Panc1 (cell line): ENCODE results near the gene POLA1. TPM values are rescaled to one million over a fixed set of nuclear protein-coding genes. Genes with fewer than 3 reads are reported as not detected.

Experiments
- ATAC-seq: fragments of 200-7000 bp; cut with Tn5 transposase; 2 replicates; pipeline ENCODE4 v1.9.1; 2020; ENCODE audit warnings: mild to moderate bottlenecking, moderate library complexity
- BruUV-seq: library from RNA; stranded (reverse); fragments of 400-500 nt; replicated peaks from 2 replicates; lab custom pipeline; 2021; lab: Mats Ljungman, UMichigan
- CTCF ChIA-PET: fragments of 300-600 bp; sonication (Branson Sonifier 250); formaldehyde crosslinking; loops from one replicate; lab custom pipeline; 2022; ENCODE audit warnings: antibody characterized with exemption; lab: Charles Lee
- POLR2A ChIA-PET: fragments of 300-600 bp; sonication (Branson Sonifier 250); formaldehyde crosslinking; loops from one replicate; lab custom pipeline; 2022; ENCODE audit warnings: antibody characterized with exemption; lab: Charles Lee
- DNase-seq: peaks from one replicate; pipeline ENCODE4 v3.0.0-alpha.2; 2010; ENCODE audit warnings: low read depth, low spot score
- H3K27ac ChIP-seq: 2 replicates; pipeline ENCODE4 v1.5.1; 2011; ENCODE audit warnings: mild to moderate bottlenecking, low read length, inconsistent platforms
- H3K27me3 ChIP-seq: fragments of 200-500 bp; sonication (Bioruptor generic); 2 replicates; pipeline ENCODE4 v1.6.0; 2014; ENCODE audit warnings: low read length, inconsistent platforms; ENCODE audit not compliant: control insufficient read depth, insufficient read depth
- H3K36me3 ChIP-seq: fragments of 200-500 bp; sonication (Bioruptor generic); 2 replicates; pipeline ENCODE4 v1.5.1; 2014; ENCODE audit warnings: inconsistent platforms, mild to moderate bottlenecking, low read length, moderate library complexity; ENCODE audit not compliant: control insufficient read depth, insufficient read depth
- H3K4me1 ChIP-seq: 2 replicates; pipeline ENCODE4 v1.5.1; 2011; ENCODE audit warnings: inconsistent platforms, mild to moderate bottlenecking, low read length, moderate library complexity; ENCODE audit not compliant: control insufficient read depth, insufficient read depth
- H3K4me3 ChIP-seq, 2 experiments: 2 replicates each; pipeline ENCODE4 v1.5.1; 2011 to 2012; ENCODE audit warnings: low read depth in 2 of 2, low read length in 2 of 2, mild to moderate bottlenecking in 2 of 2, inconsistent platforms in 1 of 2, moderate library complexity in 1 of 2
- H3K9me3 ChIP-seq: fragments of 200-500 bp; sonication (Bioruptor generic); 2 replicates; pipeline ENCODE4 v1.5.1; 2014; ENCODE audit warnings: low read depth, mild to moderate bottlenecking, inconsistent platforms, low read length, moderate library complexity; ENCODE audit not compliant: control insufficient read depth, insufficient read depth
- CTCF ChIP-seq: fragments of 450-650 bp; IDR thresholded peaks from 2 replicates; pipeline ENCODE4 v1.5.1; 2017; ENCODE audit warnings: mild to moderate bottlenecking
- POLR2AphosphoS5 ChIP-seq: IDR thresholded peaks from 2 replicates; pipeline ENCODE4 v1.6.1; 2012; ENCODE audit warnings: mild to moderate bottlenecking, low read depth, low read length, moderate library complexity
- REST ChIP-seq, 2 experiments: IDR thresholded peaks; 2 replicates each; pipeline ENCODE4 v1.6.1; 2011 to 2012; ENCODE audit warnings: low read depth in 2 of 2, control low read depth in 1 of 2, low read length in 1 of 2, mild to moderate bottlenecking in 1 of 2, moderate library complexity in 1 of 2; ENCODE audit not compliant: insufficient read depth in 1 of 2
- SIN3A ChIP-seq: IDR thresholded peaks from 2 replicates; pipeline ENCODE4 v1.6.1; 2012; ENCODE audit warnings: low read depth, mild to moderate bottlenecking, low read length, moderate library complexity, borderline replicate concordance; ENCODE audit not compliant: insufficient read depth
- TCF7L2 ChIP-seq: IDR thresholded peaks from 2 replicates; pipeline ENCODE4 v1.6.1; 2011; ENCODE audit warnings: mild to moderate bottlenecking, low read depth, low read length, inconsistent platforms
- in situ Hi-C: cut with HindIII; loops from 2 replicates; pipeline ENCODE4 v1.10.0; 2016; ENCODE audit warnings: low sequenced_read_pairs, low pct_unique_long_range_greater_than_20kb
- intact Hi-C: fragments of 100-400 bp; cut with micrococcal nuclease; formaldehyde crosslinking; loops from one replicate; pipeline ENCODE4 v1.10.0; 2022; ENCODE audit not compliant: unreplicated experiment
- total RNA-seq: library from RNA; stranded (reverse); gene quantifications from one replicate; pipeline ENCODE4 v1.2.1, GENCODE V29; 2021; ENCODE audit not compliant: unreplicated experiment

Gene POLA1
- total RNA-seq, 1 experiment from 2014 or later: 10.5 TPM

GRCh38 chrX:24877854-24878650 is 184.3 kb downstream of the POLA1 start:
- no peaks in the 10 kb centered on the region for H3K27me3 ChIP-seq
- ChIA-PET CTCF (no interaction called here), POLR2A (no interaction called here)
- no peak overlapping the region for H3K4me3 ChIP-seq
- no peaks in the 10 kb centered on the region for H3K9me3 ChIP-seq
- intact Hi-C loops (no loop called here), in situ Hi-C loops (no loop called here)
- TF ChIP-seq POLR2AphosphoS5 (no peak), CTCF (no peak), REST (IDR thresholded peaks at IDR 0.05; ENCODE audit: insufficient read depth in 1 of 2, low read depth in 2 of 2, low read length in 1 of 2) (no peak), SIN3A (no peak), TCF7L2 (no peak)
- H3K27ac ChIP-seq: no peak overlapping the region
- no TSS peak for BruUV-seq
- DNase-seq (no peak), ATAC-seq (no peak)
- no peaks in the 10 kb centered on the region for H3K36me3 ChIP-seq
- H3K4me1 ChIP-seq: no peaks in the 10 kb centered on the region

- CTCF ChIA-PET: no interaction called here
- H3K4me3 ChIP-seq: no peak overlapping the region
- DNase-seq (no peak), ATAC-seq (no peak)
- TF ChIP-seq REST (IDR thresholded peaks at IDR 0.05; ENCODE audit: insufficient read depth in 1 of 2, low read depth in 2 of 2, low read length in 1 of 2) (no peak), POLR2AphosphoS5 (no peak), SIN3A (no peak)
- BruUV-seq: no TSS peak
- H3K27ac ChIP-seq: no peak overlapping the region
- no peaks in the 10 kb centered on the region for H3K27me3 ChIP-seq
- no peaks in the 10 kb centered on the region for H3K9me3 ChIP-seq
- intact Hi-C loops: no loop called here
- in situ Hi-C loops: no loop called here
- H3K36me3 ChIP-seq: no peaks in the 10 kb centered on the region
- POLR2A ChIA-PET: no interaction called here
- H3K4me1 ChIP-seq: no peaks in the 10 kb centered on the region
These were observed 186.0 kb downstream of the POLA1 start for GRCh38 chrX:24879679-24880078.
